Adipocyte (in vitro differentiated cells): ENCODE measurements around the gene CCNK.

Source experiments
- DNase-seq: peaks from one replicate; pipeline ENCODE4 v3.0.0-alpha.2; 2015; ENCODE audit warnings: low read depth
- H3K27me3 ChIP-seq: replicated peaks from 2 replicates; pipeline ENCODE4 v1.7.0; 2013; ENCODE audit warnings: mild to moderate bottlenecking, low read length, moderate library complexity; ENCODE audit not compliant: control insufficient read depth, insufficient read depth
- H3K36me3 ChIP-seq: 2 replicates; pipeline ENCODE4 v1.7.0; 2013; ENCODE audit warnings: low read length, mild to moderate bottlenecking, moderate library complexity; ENCODE audit not compliant: control insufficient read depth, insufficient read depth, severe bottlenecking
- H3K4me1 ChIP-seq: 2 replicates; pipeline ENCODE4 v1.7.0; 2013; ENCODE audit warnings: mild to moderate bottlenecking, low read length, moderate library complexity; ENCODE audit not compliant: control insufficient read depth, insufficient read depth
- H3K4me3 ChIP-seq: 2 replicates; pipeline ENCODE4 v1.7.0; 2013; ENCODE audit warnings: mild to moderate bottlenecking, low read length, moderate library complexity
- H3K9ac ChIP-seq: 2 replicates; pipeline ENCODE4 v1.7.0; 2013; ENCODE audit warnings: mild to moderate bottlenecking, low read length, moderate library complexity
- H3K9me3 ChIP-seq: 2 replicates; pipeline ENCODE4 v1.7.0; 2013; ENCODE audit warnings: mild to moderate bottlenecking, low read length, moderate library complexity; ENCODE audit not compliant: control insufficient read depth

CCNK gene

DNA sequence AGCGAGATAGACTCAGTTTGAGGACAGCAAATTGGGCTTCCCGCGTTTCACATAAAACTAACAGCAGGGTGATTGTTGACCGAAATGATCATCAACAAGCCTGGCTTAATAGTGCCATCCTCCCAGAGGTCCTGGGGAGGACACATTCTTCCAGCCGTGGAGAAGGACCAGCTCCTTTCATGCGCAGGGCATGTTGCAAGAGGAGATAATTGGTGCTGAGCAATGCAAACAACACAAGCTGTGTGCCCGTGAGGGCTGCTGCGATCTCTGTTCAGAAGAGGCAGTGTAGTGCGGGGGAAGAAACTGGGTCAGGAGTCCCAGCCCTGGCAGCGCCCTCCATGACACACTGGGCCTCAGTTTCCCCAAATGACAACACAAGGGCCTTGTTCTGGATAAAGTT is 68.5 kb downstream of the CCNK start:
- Histone ChIP-seq H3K9ac (no peak overlapping the region), H3K4me1 (peaks cover 3% of the 10 kb centered on the region), H3K9me3 (no peaks in the 10 kb centered on the region)

DNA sequence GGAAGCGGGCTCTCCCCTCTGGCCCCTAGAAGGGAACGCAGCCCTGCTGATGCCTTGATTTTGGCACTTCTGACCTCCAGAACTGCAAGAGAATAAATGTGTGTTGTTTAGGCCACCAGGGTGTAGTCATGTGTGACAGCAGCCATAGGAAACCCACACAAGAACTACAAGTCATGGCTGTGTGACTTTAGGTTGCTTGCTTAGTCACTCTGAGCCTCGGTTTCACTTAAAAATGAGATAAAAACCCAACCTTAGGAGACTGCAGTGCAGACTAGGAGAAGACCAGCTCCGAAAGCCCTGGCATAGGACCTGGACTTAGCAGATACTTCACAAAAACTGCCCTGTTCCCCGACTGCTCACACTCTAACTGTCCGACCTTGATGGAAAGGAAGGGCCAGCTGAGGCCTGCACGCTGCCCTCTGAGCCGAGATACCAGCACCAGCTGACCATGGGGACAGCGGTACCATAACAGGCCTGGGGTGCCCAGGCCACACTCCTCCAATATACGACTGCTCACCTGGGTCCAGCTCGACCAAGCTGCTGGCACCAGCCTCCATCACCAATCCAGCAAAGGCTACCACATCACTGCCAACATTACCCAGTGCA is 69.3 kb downstream of the CCNK start:
- H3K4me1 ChIP-seq, result peaks cover 3% of the 10 kb centered on the region
- H3K27me3 ChIP-seq, result peaks cover 33% of the 10 kb centered on the region
- H3K9ac ChIP-seq, result no peak overlapping the region
- no peak overlapping the region for H3K4me3 ChIP-seq
- no peaks in the 10 kb centered on the region for H3K9me3 ChIP-seq
- H3K36me3 ChIP-seq, result no peaks in the 10 kb centered on the region
- DNase-seq, result no peak

More for the DNA sequence above, 68.5 kb downstream of the CCNK start:
- peaks cover 34% of the 10 kb centered on the region for H3K27me3 ChIP-seq
- DNase-seq, result peak; percentile 47
- no peak overlapping the region for H3K4me3 ChIP-seq
- H3K36me3 ChIP-seq, result no peaks in the 10 kb centered on the region

DNA sequence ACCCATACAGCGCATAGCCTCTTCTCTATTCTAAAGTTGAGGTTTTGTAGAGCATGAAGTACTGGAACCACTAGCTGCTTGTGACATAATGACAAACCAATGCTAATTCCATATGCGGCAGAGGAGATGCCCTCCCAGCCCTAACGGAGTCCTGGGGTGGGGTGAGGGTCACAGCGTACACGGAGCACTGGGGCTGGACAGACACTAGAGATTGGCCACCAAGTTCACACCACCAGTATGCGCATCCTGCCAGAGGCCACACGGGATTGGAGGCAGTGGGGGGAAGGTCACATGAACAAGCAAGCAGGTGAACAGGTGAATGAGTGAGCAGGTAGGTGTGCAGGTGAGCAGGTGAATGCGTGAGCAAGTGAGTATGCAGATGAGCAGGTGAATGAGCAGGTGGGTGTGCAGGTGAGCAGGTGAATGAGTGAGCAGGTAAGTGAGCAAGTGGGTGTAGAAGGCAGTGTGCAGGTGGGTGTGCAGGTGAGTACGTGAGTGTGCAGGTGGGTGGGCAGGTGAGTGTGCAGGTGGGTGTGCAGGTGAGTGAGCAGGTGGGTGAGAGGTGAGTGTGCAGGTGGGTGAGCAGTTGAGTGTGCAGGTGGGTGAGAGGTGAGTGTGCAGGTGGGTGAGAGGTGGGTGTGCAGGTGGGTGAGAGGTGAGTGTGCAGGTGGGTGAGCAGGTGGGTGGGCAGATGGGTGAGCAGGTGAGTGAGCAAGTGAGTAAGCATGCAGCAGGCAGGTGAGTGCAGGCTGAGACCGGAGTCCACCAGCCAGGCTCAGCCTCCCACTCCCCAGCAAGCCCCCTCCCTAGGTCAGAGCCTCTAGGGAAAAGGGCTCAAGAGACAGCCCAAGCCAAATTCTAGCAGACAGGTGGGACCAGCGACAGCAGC is 70.1 kb downstream of the CCNK start:
- Histone ChIP-seq H3K9me3 (no peaks in the 10 kb centered on the region), H3K4me3 (no peak overlapping the region), H3K9ac (no peak overlapping the region), H3K36me3 (no peaks in the 10 kb centered on the region), H3K4me1 (peaks cover 3% of the 10 kb centered on the region), H3K27me3 (peaks cover 31% of the 10 kb centered on the region)
- no peak for DNase-seq

DNA sequence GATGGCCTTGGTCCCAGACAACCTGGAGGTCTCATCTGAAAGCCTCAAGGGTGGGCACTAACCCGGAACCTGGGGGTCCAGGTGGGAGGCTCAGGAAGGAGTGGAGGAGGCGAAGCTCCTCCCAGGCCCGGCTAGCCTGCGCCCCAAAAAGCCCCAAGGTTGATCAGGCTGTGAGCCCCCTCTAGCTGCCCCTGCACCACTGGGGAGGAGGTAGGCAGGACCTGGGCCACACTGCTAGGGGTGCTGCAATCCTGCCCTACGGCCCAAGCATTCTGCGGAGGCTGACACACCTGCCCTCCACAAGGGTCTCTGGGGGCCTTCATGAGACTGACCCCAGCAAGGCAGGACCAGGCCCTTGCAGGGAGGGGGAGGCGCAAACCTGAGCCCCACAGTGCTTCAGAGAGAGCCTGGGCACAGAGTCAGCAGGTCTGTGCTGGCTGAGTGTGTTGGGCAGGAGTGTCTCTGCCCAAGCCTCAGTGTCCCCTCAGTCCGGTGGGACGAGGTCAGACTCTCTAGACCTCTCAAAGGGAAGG is 70.9 kb downstream of the CCNK start:
- Histone ChIP-seq H3K36me3 (no peaks in the 10 kb centered on the region), H3K9ac (no peak overlapping the region), H3K27me3 (peaks cover 28% of the 10 kb centered on the region), H3K4me1 (peaks cover 3% of the 10 kb centered on the region), H3K9me3 (no peaks in the 10 kb centered on the region), H3K4me3 (no peak overlapping the region)
- DNase-seq, result no peak

DNA sequence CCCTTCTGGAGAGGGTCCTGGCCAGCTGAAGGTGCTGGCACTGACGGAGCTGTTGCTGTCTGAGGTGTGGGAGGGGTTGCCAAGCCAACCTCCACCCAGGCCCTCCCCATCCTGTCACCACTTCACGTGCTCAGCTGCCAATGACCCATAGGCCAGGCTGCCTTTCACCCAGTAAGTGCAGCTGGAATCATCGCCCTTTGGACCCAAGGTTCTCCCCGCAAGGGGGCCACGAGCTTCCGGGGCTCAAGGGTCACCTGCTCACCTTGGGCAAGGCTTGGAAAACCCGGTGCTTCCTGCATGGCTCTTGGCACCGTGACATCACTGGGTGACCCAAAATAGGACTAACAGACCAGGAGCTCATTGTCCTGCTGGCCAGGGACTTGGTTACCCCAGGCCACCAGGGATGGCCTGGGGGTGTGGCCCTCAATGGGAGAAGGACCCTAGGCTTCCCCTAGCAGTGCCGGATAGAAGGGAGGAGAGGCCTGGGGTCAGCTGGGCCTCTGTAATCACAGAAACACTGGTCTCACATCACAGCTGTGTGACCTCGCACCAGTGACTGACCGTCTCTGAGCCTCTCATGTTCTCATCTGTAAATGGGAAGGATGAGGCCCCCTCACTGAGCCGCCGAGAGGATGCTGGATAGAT is 71.5 kb downstream of the CCNK start:
- DNase-seq, result no peak
- H3K9me3 ChIP-seq, result no peaks in the 10 kb centered on the region
- H3K4me3 ChIP-seq, result no peak overlapping the region
- no peak overlapping the region for H3K9ac ChIP-seq
- no peaks in the 10 kb centered on the region for H3K36me3 ChIP-seq
- H3K4me1 ChIP-seq, result peaks cover 3% of the 10 kb centered on the region
- peaks cover 28% of the 10 kb centered on the region for H3K27me3 ChIP-seq

DNA sequence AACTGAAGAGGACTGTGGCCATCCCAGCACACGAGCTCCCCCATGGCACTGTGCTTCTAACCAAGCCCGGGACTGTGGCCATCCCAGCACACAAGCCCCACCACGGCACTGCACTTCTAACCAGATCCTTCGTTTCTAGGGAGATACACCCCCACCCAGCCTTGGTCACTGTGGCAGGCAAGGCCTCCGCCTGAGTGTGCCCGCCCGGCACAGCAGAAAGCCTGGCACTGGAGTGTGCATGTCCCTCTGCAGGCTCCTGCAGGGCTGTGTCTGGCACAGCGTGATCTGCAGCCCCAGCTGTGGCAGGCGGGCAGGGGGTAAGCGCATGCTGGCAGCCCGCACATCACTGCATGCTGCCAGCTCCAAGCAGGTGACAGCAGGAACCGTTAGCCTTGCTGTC is 73.0 kb downstream of the CCNK start:
- DNase-seq, result no peak
- Histone ChIP-seq H3K36me3 (no peaks in the 10 kb centered on the region), H3K27me3 (peaks cover 30% of the 10 kb centered on the region), H3K9me3 (no peaks in the 10 kb centered on the region), H3K4me3 (no peak overlapping the region), H3K4me1 (peaks cover 3% of the 10 kb centered on the region), H3K9ac (no peak overlapping the region)

DNA sequence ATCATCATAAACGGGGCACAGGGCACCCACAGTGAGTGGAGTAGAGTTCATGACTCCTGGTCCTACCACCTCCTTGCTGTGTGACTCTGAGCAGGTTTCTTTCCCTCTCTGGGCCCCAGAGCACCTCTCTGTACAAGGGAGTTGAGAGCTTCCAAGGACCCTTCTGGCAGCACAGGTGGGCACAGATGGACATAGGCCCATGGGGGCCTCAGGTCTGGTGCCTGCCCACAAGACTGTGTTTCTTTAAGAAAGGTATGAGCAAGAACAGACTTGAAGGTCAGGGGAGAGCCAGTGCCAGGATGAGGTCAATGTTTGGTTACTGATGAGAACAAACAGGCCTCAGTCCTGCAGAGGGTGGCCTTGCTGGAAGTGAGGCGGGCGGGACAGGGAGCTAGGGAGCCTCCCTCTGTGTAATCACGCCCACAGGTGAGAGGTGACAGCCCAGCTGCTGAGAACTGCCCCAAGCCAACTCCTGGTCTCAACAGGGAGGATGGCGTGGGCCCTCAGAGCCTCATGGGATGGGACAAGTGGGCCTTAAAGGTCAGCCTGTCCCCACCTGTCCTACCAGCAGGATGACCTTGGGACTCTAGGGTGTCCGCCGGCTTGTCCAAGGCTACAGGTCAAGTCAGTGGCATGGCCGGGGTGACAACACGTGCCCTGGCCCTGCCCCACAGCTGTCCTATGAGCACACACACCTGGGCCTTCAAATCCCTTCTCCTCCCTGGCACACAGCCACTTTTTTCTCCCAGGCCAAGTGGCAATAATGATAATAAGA is 73.7 kb downstream of the CCNK start:
- Histone ChIP-seq H3K4me3 (no peak overlapping the region), H3K36me3 (no peaks in the 10 kb centered on the region), H3K9me3 (no peaks in the 10 kb centered on the region), H3K9ac (no peak overlapping the region), H3K4me1 (peaks cover under 1% of the 10 kb centered on the region), H3K27me3 (peaks cover 32% of the 10 kb centered on the region)
- no peak for DNase-seq

DNA sequence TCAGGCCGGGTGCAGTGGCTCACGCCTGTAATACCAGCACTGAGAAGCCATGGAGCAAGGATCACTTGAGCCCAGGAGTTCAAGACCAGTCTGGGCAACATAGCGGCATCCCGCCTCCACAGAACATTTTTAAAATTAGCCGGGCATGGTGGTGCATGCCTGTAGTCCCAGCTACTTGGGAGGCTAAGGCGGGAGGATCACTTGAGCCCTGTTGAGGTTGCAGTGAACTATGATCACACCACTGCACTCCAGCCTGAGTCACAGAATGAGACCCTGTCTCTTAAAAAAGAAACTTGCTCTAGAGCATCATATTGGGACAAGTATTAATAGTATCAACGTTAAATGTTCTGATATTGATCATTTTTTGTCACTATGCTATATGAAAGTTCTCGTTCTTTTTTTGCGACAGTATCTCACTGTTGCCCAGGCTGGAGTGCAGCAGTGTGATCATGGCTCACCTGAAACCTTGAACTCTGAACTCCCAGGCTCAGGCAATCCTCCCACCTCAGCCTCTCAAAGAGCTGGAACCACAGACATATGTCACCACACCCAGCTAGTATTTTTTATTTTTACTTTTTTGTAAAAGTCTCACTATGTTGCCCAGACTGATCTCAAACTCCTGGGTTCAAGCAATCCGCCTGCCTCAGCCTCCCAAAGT is 75.1 kb downstream of the CCNK start:
- H3K4me3 ChIP-seq, result no peak overlapping the region
- no peaks in the 10 kb centered on the region for H3K4me1 ChIP-seq
- H3K36me3 ChIP-seq, result no peaks in the 10 kb centered on the region
- DNase-seq, result no peak
- H3K27me3 ChIP-seq, result peaks cover 33% of the 10 kb centered on the region
- H3K9me3 ChIP-seq, result no peaks in the 10 kb centered on the region
- H3K9ac ChIP-seq, result no peak overlapping the region

DNA sequence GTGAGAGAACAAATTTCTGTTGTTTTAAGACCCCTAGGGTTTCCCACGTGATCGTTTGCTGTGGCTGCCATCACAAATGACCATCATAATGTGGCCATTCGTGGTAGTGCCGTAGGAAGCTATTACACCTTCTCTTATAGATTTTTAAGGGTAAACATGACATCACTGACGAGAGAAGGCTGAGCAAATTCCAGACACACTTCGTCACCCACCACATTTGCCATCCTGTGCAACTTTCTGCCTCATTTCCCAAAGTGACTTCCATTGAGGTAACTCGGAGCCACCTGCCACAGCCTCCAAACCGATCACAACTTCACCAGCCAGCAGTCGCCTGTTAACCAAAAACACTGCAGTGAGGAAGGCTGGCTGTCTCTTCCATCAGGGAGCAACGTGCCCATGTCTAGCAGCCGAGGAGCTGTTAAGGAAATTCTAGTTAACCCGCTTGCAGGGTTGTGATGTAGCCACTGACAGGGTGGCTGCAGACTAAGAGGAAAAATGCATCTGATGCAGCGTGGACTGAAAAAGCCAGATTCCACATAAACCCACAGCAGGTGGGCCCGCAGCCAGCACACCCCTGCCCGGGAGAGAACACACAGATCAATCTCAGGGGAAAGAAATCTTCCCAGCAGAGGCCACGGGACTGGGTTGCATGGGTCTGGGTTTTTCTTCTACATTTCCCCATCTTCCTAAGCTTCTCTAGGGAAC is 78.2 kb downstream of the CCNK start:
- Histone ChIP-seq H3K27me3 (peaks cover 46% of the 10 kb centered on the region), H3K4me1 (peaks cover 3% of the 10 kb centered on the region), H3K9ac (no peak overlapping the region), H3K4me3 (no peak overlapping the region), H3K9me3 (no peaks in the 10 kb centered on the region), H3K36me3 (no peaks in the 10 kb centered on the region)
- no peak for DNase-seq

DNA sequence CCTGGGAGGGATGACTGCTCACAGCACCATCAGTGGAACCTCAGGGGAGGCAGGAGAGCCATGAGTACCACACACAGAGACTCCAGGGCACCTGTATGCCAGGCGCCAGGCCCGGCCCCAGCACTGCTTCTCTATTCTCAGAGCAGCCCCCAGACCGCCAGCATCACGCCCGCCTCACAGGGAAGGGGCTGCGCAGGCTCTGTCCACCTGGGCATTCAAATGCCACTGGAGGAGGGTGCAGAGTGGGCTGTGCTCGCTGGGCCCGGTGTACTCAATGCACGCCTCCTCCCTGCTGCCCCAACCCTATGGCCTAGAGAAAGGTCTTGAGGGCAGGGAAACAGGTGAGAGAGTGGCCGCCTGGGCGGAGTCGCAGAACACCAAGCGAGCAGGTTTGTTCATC is 79.2 kb downstream of the CCNK start:
- no peak for DNase-seq
- H3K9ac ChIP-seq, result no peak overlapping the region
- no peaks in the 10 kb centered on the region for H3K9me3 ChIP-seq
- no peaks in the 10 kb centered on the region for H3K36me3 ChIP-seq
- H3K27me3 ChIP-seq, result peaks cover 45% of the 10 kb centered on the region
- H3K4me3 ChIP-seq, result no peak overlapping the region
- H3K4me1 ChIP-seq, result peaks cover 8% of the 10 kb centered on the region
